Transverse colon (tissue), 4 donors: ENCODE measurements around the gene RAET1E. TPM values are rescaled to one million over a fixed set of nuclear protein-coding genes. Genes with fewer than 3 reads are reported as not detected.
"Not testable (repeated sequence)": the region's sequence is repeated elsewhere in the genome, so short reads cannot be mapped to it uniquely, and the experiment has no call there.

Source experiments
- DNase-seq: peaks from one replicate; pipeline ENCODE4 v3.0.0-alpha.2; 2019
- H3K27ac ChIP-seq, 4 donors: fragments of 200-600 bp; sonication (generic); 2 replicates each; pipeline ENCODE4 v1.5.1; 2016 to 2018; ENCODE audit warnings: inconsistent platforms in 4 of 4
- H3K27me3 ChIP-seq: fragments of 200-600 bp; sonication (generic); 2 replicates; pipeline ENCODE4 v1.5.1; 2017; ENCODE audit warnings: inconsistent platforms
- H3K36me3 ChIP-seq, 4 donors: fragments of 200-600 bp; sonication (generic); 2 replicates each; pipeline ENCODE4 v1.5.1; 2017 to 2019; ENCODE audit warnings: inconsistent platforms in 4 of 4
- H3K4me1 ChIP-seq, 4 donors: fragments of 200-600 bp; sonication (generic); 2 replicates each; pipeline ENCODE4 v1.5.1; 2017 to 2020; ENCODE audit warnings: inconsistent platforms in 4 of 4
- H3K4me3 ChIP-seq, 4 donors: fragments of 200-600 bp; sonication (generic); 1 replicate in 1 of 4; 2 replicates in 3 of 4; pipeline versions ENCODE4 v1.5.1 to v1.6.1; 2017 to 2019; ENCODE audit warnings: inconsistent platforms in 4 of 4
- H3K9me3 ChIP-seq, 2 donors: fragments of 200-600 bp; sonication (generic); 2 replicates each; pipeline ENCODE4 v1.5.1; 2017 to 2019; ENCODE audit warnings: inconsistent platforms in 2 of 2
- CTCF ChIP-seq, 5 experiments: fragments of 200-600 bp in 3 of 5; fragments of 450-650 bp in 2 of 5; sonication (generic) in 3 of 5; IDR thresholded peaks; 1 replicate in 2 of 5; 2 replicates in 3 of 5; pipeline ENCODE4 v1.5.1; 2016 to 2017; ENCODE audit warnings: antibody characterized with exemption in 5 of 5, inconsistent platforms in 3 of 5, mild to moderate bottlenecking in 2 of 5, moderate library complexity in 1 of 5
- EP300 ChIP-seq: sonication (generic); formaldehyde crosslinking; IDR thresholded peaks from one replicate; pipeline ENCODE4 v1.6.1; 2017; ENCODE audit warnings: antibody characterized with exemption, low read depth
- POLR2A ChIP-seq: fragments of 450-650 bp; IDR thresholded peaks from one replicate; pipeline ENCODE4 v1.6.1; 2016; ENCODE audit warnings: antibody characterized with exemption, mild to moderate bottlenecking, moderate library complexity
- POLR2AphosphoS5 ChIP-seq, 3 donors: sonication (generic); formaldehyde crosslinking; IDR thresholded peaks; one replicate each; pipeline ENCODE4 v1.6.1; 2016; ENCODE audit warnings: antibody characterized with exemption in 3 of 3
- WGBS, 2 donors: methylation state at CpG; one replicate each; pipeline ENCODE4 v1.1.5; 2018; ENCODE audit warnings: low coverage in 1 of 2; 5-methylcytosine and 5-hydroxymethylcytosine counted together
- in situ Hi-C, 4 donors: fragments of 200-750 bp; cut with MboI; loops; one replicate each; pipeline versions ENCODE4 v1.15.0 to v1.15.1; 2017; ENCODE audit warnings: low sequenced_read_pairs in 3 of 4, low pct_ligation_motif_present in 1 of 4, low pct_unique_long_range_greater_than_20kb in 1 of 4
- intact Hi-C: fragments of 100-400 bp; cut with DNase I; formaldehyde crosslinking; loops from one replicate; pipeline ENCODE4 v1.15.1; 2023; ENCODE audit warnings: low total_unique reads
- total RNA-seq, 4 donors: library from RNA; depleted of rRNA; stranded (reverse); fragments of >200 nt; gene quantifications; one replicate each; pipeline ENCODE4 v1.1.0, GENCODE V29; 2016

RAET1E gene
- total RNA-seq, 4 donors from 2014 or later: not detected

- intact Hi-C loops: no loop called here
- TF ChIP-seq EP300 (no peak), POLR2AphosphoS5 (IDR thresholded peaks at IDR 0.05) (no peak), POLR2A (no peak), CTCF (IDR thresholded peaks at IDR 0.05) (no peak)
- Histone ChIP-seq H3K27me3 (peaks cover 93% of the 10 kb centered on the region), H3K4me3 (peak overlapping the region; percentile 14 to 53 (median 32)), H3K4me1 (peaks cover 13 to 29% (median 25%) of the 10 kb centered on the region in 4 donors), H3K36me3 (no peaks in the 10 kb centered on the region), H3K27ac (no peak overlapping the region), H3K9me3 (no peaks in the 10 kb centered on the region)
- WGBS, 2 donors: 1 to 7% methylated on average over 7 to 57 of the region's 58 CpGs
- in situ Hi-C loops: loop anchor here in 1 of 4 donors (10.0 kb wide), 1 partner anchor 76 kb away; no protein-coding TSS in a partner anchor
- no peak for DNase-seq
Observed at GRCh38 chr6:149938571-149939355, 40.9 kb upstream of the RAET1E start.

- H3K9me3 ChIP-seq, intact Hi-C loops, DNase-seq, H3K27ac ChIP-seq, H3K36me3 ChIP-seq: not testable (repeated sequence)
- TF ChIP-seq CTCF (IDR thresholded peaks at IDR 0.05): peak in 2 of 5 experiments; percentile 3 to 9
- in situ Hi-C loops: loop anchor here in 1 of 4 donors (10.0 kb wide), 1 partner anchor 77 kb away; no protein-coding TSS in a partner anchor
- Histone ChIP-seq H3K27me3 (peaks cover 96% of the 10 kb centered on the region), H3K4me3 (peak overlapping the region in 3 of 4 donors; percentile 29 to 53 (median 36)), H3K4me1 (peaks cover 13 to 29% (median 25%) of the 10 kb centered on the region in 4 donors)
- WGBS, 2 donors: 0 to 6% methylated on average over 6 to 16 of the region's 20 CpGs
Observed at GRCh38 chr6:149938013-149938570, 40.2 kb upstream of the RAET1E start.

GRCh38 chr6:149936743-149937142 lies 38.8 kb upstream of the RAET1E start:
- intact Hi-C loops: no loop called here
- WGBS, 2 donors: 17 to 34% methylated on average over 1 to 2 of the region's 2 CpGs
- in situ Hi-C loops: loop anchor here in 1 of 4 donors (10.0 kb wide), 1 partner anchor 78 kb away; no protein-coding TSS in a partner anchor
- Histone ChIP-seq H3K4me1 (peaks cover 6 to 23% (median 19%) of the 10 kb centered on the region in 4 donors), H3K27ac (no peak overlapping the region), H3K27me3 (peaks cover 95% of the 10 kb centered on the region), H3K36me3 (no peaks in the 10 kb centered on the region), H3K9me3 (no peaks in the 10 kb centered on the region), H3K4me3 (no peak overlapping the region)
- no peak for TF ChIP-seq CTCF (IDR thresholded peaks at IDR 0.05)
- TF ChIP-seq POLR2AphosphoS5 (IDR thresholded peaks at IDR 0.05): no peak
- TF ChIP-seq POLR2A: no peak
- TF ChIP-seq EP300: no peak
- no peak for DNase-seq

- Histone ChIP-seq H3K4me1 (peaks cover 5 to 12% (median 10%) of the 10 kb centered on the region in 4 donors), H3K36me3 (no peaks in the 10 kb centered on the region), H3K4me3 (no peak overlapping the region), H3K9me3 (no peaks in the 10 kb centered on the region), H3K27ac (no peak overlapping the region), H3K27me3 (peaks cover 95% of the 10 kb centered on the region)
- no peak for TF ChIP-seq CTCF (IDR thresholded peaks at IDR 0.05)
- no peak for TF ChIP-seq POLR2A
- WGBS, 2 donors: 40 to 61% methylated on average over 1 to 2 of the region's 2 CpGs
- in situ Hi-C loops: loop anchor here in 1 of 4 donors (10.0 kb wide), 1 partner anchor 79 kb away; no protein-coding TSS in a partner anchor
- intact Hi-C loops: loop anchor here (2.0 kb wide), 1 partner anchor 81 kb away; no protein-coding TSS in a partner anchor
- DNase-seq: no peak
Observed at GRCh38 chr6:149935668-149936067, 37.8 kb upstream of the RAET1E start.
